Peyer's patch (tissue), 4 donors: ENCODE results near the gene NUP42.

Experiments used
- POLR2A ChIP-seq, 2 donors: fragments of 450-650 bp; IDR thresholded peaks; one replicate each; pipeline ENCODE4 v1.5.1; 2017; ENCODE audit warnings: antibody characterized with exemption in 2 of 2, mild to moderate bottlenecking in 2 of 2, moderate library complexity in 2 of 2
- TF ChIP-seq, protein P1 (sequence below), 6 experiments: fragments of 450-650 bp in 4 of 6; fragments of 200-600 bp in 2 of 6; sonication (generic) in 1 of 6; IDR thresholded peaks; one replicate each; pipeline ENCODE4 v1.5.1; 2017 to 2019; ENCODE audit warnings: antibody characterized with exemption in 6 of 6, mild to moderate bottlenecking in 3 of 6, moderate library complexity in 1 of 6

DNA sequence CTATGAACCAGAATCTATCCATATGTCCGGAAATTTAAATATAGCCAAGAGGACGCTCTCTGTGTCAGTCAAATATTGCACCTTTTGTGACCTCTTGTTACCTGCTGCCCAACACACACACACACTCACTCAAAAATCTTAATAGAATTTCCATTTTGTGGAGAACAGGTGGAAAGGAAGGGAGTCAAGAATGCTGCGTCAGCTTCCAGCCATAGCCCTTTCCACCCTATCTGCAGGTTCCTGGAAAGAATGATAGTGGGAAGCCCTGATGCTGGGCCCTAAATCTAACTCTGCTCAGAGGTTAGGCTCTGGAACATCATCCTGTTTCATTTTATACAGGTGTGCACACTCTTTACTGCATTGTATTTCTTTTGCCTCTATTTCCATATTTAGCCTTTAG lies 55.2 kb downstream of the NUP42 start:
- TF ChIP-seq, protein P1, sequence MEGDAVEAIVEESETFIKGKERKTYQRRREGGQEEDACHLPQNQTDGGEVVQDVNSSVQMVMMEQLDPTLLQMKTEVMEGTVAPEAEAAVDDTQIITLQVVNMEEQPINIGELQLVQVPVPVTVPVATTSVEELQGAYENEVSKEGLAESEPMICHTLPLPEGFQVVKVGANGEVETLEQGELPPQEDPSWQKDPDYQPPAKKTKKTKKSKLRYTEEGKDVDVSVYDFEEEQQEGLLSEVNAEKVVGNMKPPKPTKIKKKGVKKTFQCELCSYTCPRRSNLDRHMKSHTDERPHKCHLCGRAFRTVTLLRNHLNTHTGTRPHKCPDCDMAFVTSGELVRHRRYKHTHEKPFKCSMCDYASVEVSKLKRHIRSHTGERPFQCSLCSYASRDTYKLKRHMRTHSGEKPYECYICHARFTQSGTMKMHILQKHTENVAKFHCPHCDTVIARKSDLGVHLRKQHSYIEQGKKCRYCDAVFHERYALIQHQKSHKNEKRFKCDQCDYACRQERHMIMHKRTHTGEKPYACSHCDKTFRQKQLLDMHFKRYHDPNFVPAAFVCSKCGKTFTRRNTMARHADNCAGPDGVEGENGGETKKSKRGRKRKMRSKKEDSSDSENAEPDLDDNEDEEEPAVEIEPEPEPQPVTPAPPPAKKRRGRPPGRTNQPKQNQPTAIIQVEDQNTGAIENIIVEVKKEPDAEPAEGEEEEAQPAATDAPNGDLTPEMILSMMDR (IDR thresholded peaks at IDR 0.05), result no peak
- TF ChIP-seq POLR2A (IDR thresholded peaks at IDR 0.05), result no peak
